ENCODE data around the gene IVD.

DNA sequence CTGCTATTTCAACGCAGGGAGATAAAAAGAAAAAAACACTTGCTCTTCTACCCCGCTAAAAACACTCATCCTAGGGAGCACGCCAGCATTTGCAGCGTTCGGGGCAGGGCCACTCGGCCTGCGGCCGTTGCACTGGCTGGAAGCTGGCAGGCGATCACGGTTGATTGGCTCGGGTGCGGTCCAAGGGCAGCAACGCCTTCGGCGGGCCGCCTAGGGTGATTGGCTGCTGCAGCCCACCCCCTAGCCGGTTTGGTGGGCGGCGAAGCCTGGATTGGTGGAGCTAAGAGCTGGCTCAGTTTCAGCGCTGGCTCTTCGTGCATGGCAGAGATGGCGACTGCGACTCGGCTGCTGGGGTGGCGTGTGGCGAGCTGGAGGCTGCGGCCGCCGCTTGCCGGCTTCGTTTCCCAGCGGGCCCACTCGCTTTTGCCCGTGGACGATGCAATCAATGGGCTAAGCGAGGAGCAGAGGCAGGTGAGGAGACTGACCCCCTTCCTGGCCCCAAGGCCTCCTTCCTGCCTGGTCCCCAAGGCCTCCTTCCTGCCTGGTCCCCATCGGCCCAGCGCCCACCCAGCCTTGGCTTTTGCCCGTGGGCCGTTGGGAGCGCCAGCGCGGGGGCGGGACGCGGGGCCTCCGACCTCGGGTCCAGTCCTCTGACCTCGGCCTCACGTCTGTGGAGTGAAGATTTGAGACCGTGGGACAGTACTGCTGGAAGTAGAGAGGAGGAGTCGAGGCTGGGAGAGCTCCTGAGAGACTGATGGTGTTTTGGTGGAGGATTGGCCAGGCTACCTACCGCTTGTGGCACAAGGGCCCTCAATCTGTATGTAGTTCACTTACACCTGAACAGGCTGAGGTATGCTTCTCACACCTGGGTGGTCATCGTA lies at the start of gene IVD:
- TF ChIP-seq EZH2 (IDR thresholded peaks at IDR 0.05) (no peak), CTCF (IDR thresholded peaks at IDR 0.05) (no peak), EZH2phosphoT487 (IDR thresholded peaks at IDR 0.05) (no peak)
